ENCODE measurements around the gene PAPLN. TPM values are rescaled to one million over a fixed set of nuclear protein-coding genes. Genes with fewer than 3 reads are reported as not detected.

The PAPLN gene
- total RNA-seq, 1 donor from 2014 or later: 1.2 TPM

- Histone ChIP-seq H3K27me3 (ENCODE audit: low read depth) (peaks cover 17% of the 10 kb centered on the region), H3K4me1 (peaks cover 2% of the 10 kb centered on the region), H3K4me3 (no peak overlapping the region), H3K9me3 (replicated peaks) (no peaks in the 10 kb centered on the region), H3K27ac (replicated peaks) (no peak overlapping the region), H3K36me3 (no peaks in the 10 kb centered on the region)
- no peak for TF ChIP-seq CTCF (IDR thresholded peaks at IDR 0.05; ENCODE audit: borderline replicate concordance)
- DNase-seq: no peak
- intact Hi-C loops (cut with micrococcal nuclease): no loop called here
These were observed 27.0 kb downstream of the PAPLN start for GRCh38 chr14:73264080-73264884.

GRCh38 chr14:73264885-73265720 lies 27.8 kb downstream of the PAPLN start:
- no peaks in the 10 kb centered on the region for H3K36me3 ChIP-seq
- intact Hi-C loops (cut with micrococcal nuclease): no loop called here
- H3K27me3 ChIP-seq (ENCODE audit: low read depth): peaks cover 17% of the 10 kb centered on the region
- DNase-seq: no peak
- H3K4me1 ChIP-seq: peaks cover 11% of the 10 kb centered on the region
- no peaks in the 10 kb centered on the region for H3K9me3 ChIP-seq (replicated peaks)
- H3K4me3 ChIP-seq: no peak overlapping the region
- H3K27ac ChIP-seq (replicated peaks): no peak overlapping the region
- TF ChIP-seq CTCF (IDR thresholded peaks at IDR 0.05; ENCODE audit: borderline replicate concordance): no peak

GRCh38 chr14:73265721-73266046 lies 28.4 kb downstream of the PAPLN start:
- Histone ChIP-seq H3K36me3 (no peaks in the 10 kb centered on the region), H3K4me1 (peaks cover 14% of the 10 kb centered on the region), H3K9me3 (replicated peaks) (no peaks in the 10 kb centered on the region), H3K27ac (replicated peaks) (no peak overlapping the region), H3K27me3 (ENCODE audit: low read depth) (peaks cover 11% of the 10 kb centered on the region), H3K4me3 (no peak overlapping the region)
- TF ChIP-seq CTCF (IDR thresholded peaks at IDR 0.05; ENCODE audit: borderline replicate concordance): no peak
- DNase-seq: no peak
- intact Hi-C loops (cut with micrococcal nuclease): no loop called here

- Histone ChIP-seq H3K9me3 (replicated peaks) (no peaks in the 10 kb centered on the region), H3K4me1 (peaks cover 14% of the 10 kb centered on the region), H3K4me3 (no peak overlapping the region), H3K36me3 (no peaks in the 10 kb centered on the region), H3K27me3 (ENCODE audit: low read depth) (peaks cover 6% of the 10 kb centered on the region), H3K27ac (replicated peaks) (no peak overlapping the region)
- TF ChIP-seq CTCF (IDR thresholded peaks at IDR 0.05; ENCODE audit: borderline replicate concordance): no peak
- intact Hi-C loops (cut with micrococcal nuclease): no loop called here
- DNase-seq: no peak
These were observed 29.0 kb downstream of the PAPLN start for GRCh38 chr14:73266317-73266716.

- H3K4me3 ChIP-seq: no peak overlapping the region
- H3K4me1 ChIP-seq: peaks cover 14% of the 10 kb centered on the region
- no peak for TF ChIP-seq CTCF (IDR thresholded peaks at IDR 0.05; ENCODE audit: borderline replicate concordance)
- H3K36me3 ChIP-seq: no peaks in the 10 kb centered on the region
- H3K27me3 ChIP-seq (ENCODE audit: low read depth): peaks cover 5% of the 10 kb centered on the region
- intact Hi-C loops (cut with micrococcal nuclease): no loop called here
- no peaks in the 10 kb centered on the region for H3K9me3 ChIP-seq (replicated peaks)
- H3K27ac ChIP-seq (replicated peaks): no peak overlapping the region
- DNase-seq: no peak
These were observed 30.2 kb downstream of the PAPLN start for GRCh38 chr14:73267474-73267873.

All from left ventricle myocardium inferior (tissue), 1 donor.